ENCODE data around the gene NADSYN1. TPM values are rescaled to one million over a fixed set of nuclear protein-coding genes. Genes with fewer than 3 reads are reported as not detected.
"Not testable (repeated sequence)": the region's sequence is repeated elsewhere in the genome, so short reads cannot be mapped to it uniquely, and the experiment has no call there.

The NADSYN1 gene
- total RNA-seq, 2 experiments from 2014 or later, result 106 to 112 TPM

GRCh38 chr11:71519546-71519945 is 66.5 kb downstream of the NADSYN1 start:
- no peak for TF ChIP-seq CTCF (IDR thresholded peaks at IDR 0.05)
- intact Hi-C loops (cut with DNase I, micrococcal nuclease), result no loop called here
- H3K27me3 Mint-ChIP-seq, result no peaks in the 10 kb centered on the region
- ATAC-seq (ENCODE audit: poor library complexity), result no peak
- no peak overlapping the region for H3K4me3 ChIP-seq (ENCODE audit: low read length)
- H3K27ac ChIP-seq (ENCODE audit: low read depth in 1 of 2, low read length in 2 of 2), result no peak overlapping the region
- ChIA-PET POLR2A (no interaction called here), CTCF (no interaction called here)
- peak in 1 of 14 experiments; percentile 16 for DNase-seq
- no peaks in the 10 kb centered on the region for H3K36me3 ChIP-seq (ENCODE audit: insufficient read depth, low read length)
- H3K4me1 Mint-ChIP-seq (ENCODE audit: low read depth), result no peaks in the 10 kb centered on the region
- no peak overlapping the region for H3K4me3 Mint-ChIP-seq
- no peaks in the 10 kb centered on the region for H3K36me3 Mint-ChIP-seq (ENCODE audit: low read depth)
- H3K27me3 ChIP-seq (ENCODE audit: control insufficient read depth in 1 of 2, insufficient read depth in 2 of 2, low read length in 2 of 2), result no peaks in the 10 kb centered on the region
- H3K4me1 ChIP-seq (ENCODE audit: insufficient read depth, low read length), result no peaks in the 10 kb centered on the region
- H3K9me3 Mint-ChIP-seq, result peaks cover 6% of the 10 kb centered on the region
- H3K9me3 ChIP-seq (ENCODE audit: control insufficient read depth in 1 of 2, insufficient read depth in 1 of 2, low read length in 2 of 2), result peaks cover 0 to 10% of the 10 kb centered on the region in 2 experiments
- H3K27ac Mint-ChIP-seq, result no peak overlapping the region

- H3K4me1 Mint-ChIP-seq (ENCODE audit: low read depth), result no peaks in the 10 kb centered on the region
- no peak overlapping the region for H3K4me3 Mint-ChIP-seq
- Histone ChIP-seq H3K4me1 (ENCODE audit: insufficient read depth, low read length) (no peaks in the 10 kb centered on the region), H3K27me3 (ENCODE audit: control insufficient read depth in 1 of 2, insufficient read depth in 2 of 2, low read length in 2 of 2) (peaks cover 0 to 2% of the 10 kb centered on the region in 2 experiments), H3K9me3 (ENCODE audit: control insufficient read depth in 1 of 2, insufficient read depth in 1 of 2, low read length in 2 of 2) (peaks cover 0 to 3% of the 10 kb centered on the region in 2 experiments), H3K27ac (ENCODE audit: low read depth in 1 of 2, low read length in 2 of 2) (no peak overlapping the region), H3K36me3 (ENCODE audit: insufficient read depth, low read length) (no peaks in the 10 kb centered on the region), H3K4me3 (ENCODE audit: low read length) (no peak overlapping the region)
- no peak for DNase-seq
- no peak for TF ChIP-seq CTCF (IDR thresholded peaks at IDR 0.05)
- H3K36me3 Mint-ChIP-seq (ENCODE audit: low read depth), result no peaks in the 10 kb centered on the region
- ATAC-seq (ENCODE audit: poor library complexity), result no peak
- intact Hi-C loops (cut with DNase I, micrococcal nuclease), result no loop called here
- ChIA-PET CTCF (no interaction called here), POLR2A (no interaction called here)
- H3K9me3 Mint-ChIP-seq, result peaks cover 6% of the 10 kb centered on the region
- no peak overlapping the region for H3K27ac Mint-ChIP-seq
- H3K27me3 Mint-ChIP-seq, result peaks cover 5% of the 10 kb centered on the region
These were observed 72.4 kb downstream of the NADSYN1 start for GRCh38 chr11:71525188-71525937.

GRCh38 chr11:71525938-71526495 is 73.0 kb downstream of the NADSYN1 start:
- Histone ChIP-seq H3K27ac (ENCODE audit: low read depth in 1 of 2, low read length in 2 of 2) (no peak overlapping the region), H3K9me3 (ENCODE audit: control insufficient read depth in 1 of 2, insufficient read depth in 1 of 2, low read length in 2 of 2) (peaks cover 0 to 3% of the 10 kb centered on the region in 2 experiments), H3K4me3 (ENCODE audit: low read length) (no peak overlapping the region), H3K36me3 (ENCODE audit: insufficient read depth, low read length) (no peaks in the 10 kb centered on the region), H3K27me3 (ENCODE audit: control insufficient read depth in 1 of 2, insufficient read depth in 2 of 2, low read length in 2 of 2) (peaks cover 0 to 2% of the 10 kb centered on the region in 2 experiments), H3K4me1 (ENCODE audit: insufficient read depth, low read length) (no peaks in the 10 kb centered on the region)
- intact Hi-C loops (cut with DNase I, micrococcal nuclease), result no loop called here
- Mint-ChIP-seq H3K4me1 (ENCODE audit: low read depth) (no peaks in the 10 kb centered on the region), H3K4me3 (no peak overlapping the region), H3K9me3 (peaks cover 6% of the 10 kb centered on the region), H3K27ac (no peak overlapping the region), H3K36me3 (ENCODE audit: low read depth) (no peaks in the 10 kb centered on the region), H3K27me3 (peaks cover 5% of the 10 kb centered on the region)
- ATAC-seq (ENCODE audit: poor library complexity) (no peak), DNase-seq (no peak)
- no peak for TF ChIP-seq CTCF (IDR thresholded peaks at IDR 0.05)
- ChIA-PET CTCF (no interaction called here), POLR2A (no interaction called here)

GRCh38 chr11:71526796-71527575 is 74.0 kb downstream of the NADSYN1 start, which contains the start of gene KRTAP5-7:
KRTAP5-7 (plus strand) TSS chr11:71527267; CDS start chr11:71527301, 34 bp downstream.
- H3K27ac ChIP-seq (ENCODE audit: low read depth in 1 of 2, low read length in 2 of 2); H3K4me1 Mint-ChIP-seq (ENCODE audit: low read depth); ATAC-seq (ENCODE audit: poor library complexity); H3K27ac Mint-ChIP-seq; H3K4me3 Mint-ChIP-seq; H3K9me3 ChIP-seq (ENCODE audit: control insufficient read depth in 1 of 2, insufficient read depth in 1 of 2, low read length in 2 of 2); intact Hi-C loops (cut with DNase I, micrococcal nuclease); H3K36me3 Mint-ChIP-seq (ENCODE audit: low read depth); H3K4me3 ChIP-seq (ENCODE audit: low read length); H3K27me3 Mint-ChIP-seq; H3K36me3 ChIP-seq (ENCODE audit: insufficient read depth, low read length); H3K4me1 ChIP-seq (ENCODE audit: insufficient read depth, low read length); CTCF ChIA-PET; H3K27me3 ChIP-seq (ENCODE audit: control insufficient read depth in 1 of 2, insufficient read depth in 2 of 2, low read length in 2 of 2); POLR2A ChIA-PET; H3K9me3 Mint-ChIP-seq; DNase-seq: not testable (repeated sequence)

All from CD4-positive, alpha-beta T cell (primary cell).